ENCODE results near the gene STK17B.

The STK17B gene

DNA sequence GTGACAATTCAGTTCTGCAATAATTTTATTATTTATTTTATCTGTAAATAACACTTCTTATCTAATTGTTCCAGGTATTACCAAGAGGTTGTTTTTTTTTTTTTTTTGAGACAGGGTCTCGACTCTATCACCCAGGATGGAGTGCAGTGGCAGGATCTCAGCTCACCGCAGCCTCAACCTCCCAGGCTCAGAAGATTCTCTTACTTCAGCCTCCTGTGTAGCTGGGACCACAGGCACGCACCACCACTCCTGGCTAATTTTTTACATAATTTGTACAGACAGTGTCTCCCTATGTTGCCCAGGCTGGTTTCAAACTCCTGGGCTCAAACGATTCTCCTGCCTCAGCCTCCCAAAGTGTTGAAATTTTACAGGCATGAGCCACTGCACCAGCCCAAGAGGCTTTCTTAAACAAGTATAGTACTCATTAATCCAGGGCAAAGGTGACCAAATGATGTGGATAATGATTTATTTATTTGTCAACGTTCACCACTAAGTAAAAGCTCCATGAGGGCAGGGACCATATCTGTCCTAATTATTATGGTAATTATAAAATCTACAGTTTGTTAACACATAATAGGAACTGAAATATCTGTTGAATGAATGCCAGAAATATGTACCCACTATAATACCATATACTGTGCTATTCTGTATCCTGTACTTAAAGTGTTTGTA, 12.0 kb downstream of the STK17B start:
- Histone ChIP-seq H3K27ac (ENCODE audit: low read depth, low read length, severe bottlenecking) (no peak overlapping the region), H3K9me3 (ENCODE audit: control insufficient read depth, low read length) (no peaks in the 10 kb centered on the region)
- WGBS, 2 experiments (ENCODE audit: insufficient coverage in 2 of 2): 87 to 90% methylated on average over 3 of the region's 5 CpGs

DNA sequence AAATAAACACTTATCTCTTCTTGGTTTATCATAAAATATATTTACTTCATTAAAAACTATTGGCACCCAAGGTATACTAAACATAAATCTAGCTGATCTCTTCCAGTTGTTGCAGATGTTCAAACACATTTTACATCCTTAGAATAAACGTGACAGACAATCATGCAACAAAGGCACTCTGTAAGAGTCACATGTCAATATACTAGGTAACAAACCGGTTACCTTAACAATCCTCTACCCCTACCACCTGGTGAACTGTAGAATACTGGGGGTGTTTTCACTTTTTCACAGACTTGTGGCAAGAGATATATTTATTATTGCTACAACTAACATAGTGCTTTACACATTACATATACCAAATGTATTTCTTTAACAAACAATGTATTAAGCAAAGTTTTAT, 15.8 kb downstream of the STK17B start:
- peaks cover 52% of the 10 kb centered on the region for H3K36me3 ChIP-seq (ENCODE audit: control insufficient read depth, insufficient read depth, low read length)
- WGBS, 2 experiments (ENCODE audit: insufficient coverage in 2 of 2): 100% methylated on average over 1 of the region's 2 CpGs; no CpG with 5 or more reads in 1 of the 2 experiments

More for the DNA sequence above, 12.0 kb downstream of the STK17B start:
- peaks cover 3% of the 10 kb centered on the region for H3K4me1 ChIP-seq (ENCODE audit: control insufficient read depth, insufficient read depth, low read length, poor library complexity, severe bottlenecking)
- peaks cover 34% of the 10 kb centered on the region for H3K36me3 ChIP-seq (ENCODE audit: control insufficient read depth, insufficient read depth, low read length)
- no peak overlapping the region for H3K4me3 ChIP-seq (ENCODE audit: extremely low read depth, insufficient read depth, low read length, poor library complexity, severe bottlenecking)

DNA sequence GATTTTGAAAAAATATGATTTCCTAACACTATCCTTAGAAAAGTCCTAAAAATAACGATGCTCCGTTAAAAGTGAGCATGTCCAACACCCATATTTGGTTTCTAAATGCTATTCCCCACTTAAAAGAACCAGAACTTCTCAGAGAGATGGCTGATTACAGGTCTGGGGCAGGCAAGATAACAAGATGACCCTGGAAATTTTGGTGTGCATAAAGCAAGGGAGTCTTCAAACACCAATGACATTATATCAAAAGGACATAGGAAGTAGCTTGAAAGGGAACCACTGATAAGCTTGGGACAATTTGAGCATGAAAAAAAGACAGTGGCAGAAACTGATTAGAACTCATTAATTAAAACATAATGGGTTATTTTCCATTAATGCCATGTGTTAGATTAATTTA, 17.9 kb downstream of the STK17B start:
- WGBS, 2 experiments (ENCODE audit: insufficient coverage in 2 of 2): no CpG with 5 or more reads among the region's 2 CpGs
- H3K9me3 ChIP-seq (ENCODE audit: control insufficient read depth, low read length): no peaks in the 10 kb centered on the region
- H3K36me3 ChIP-seq (ENCODE audit: control insufficient read depth, insufficient read depth, low read length): peaks cover 54% of the 10 kb centered on the region
- H3K27ac ChIP-seq (ENCODE audit: low read depth, low read length, severe bottlenecking): no peak overlapping the region
- H3K4me3 ChIP-seq (ENCODE audit: extremely low read depth, insufficient read depth, low read length, poor library complexity, severe bottlenecking): no peak overlapping the region
- no peaks in the 10 kb centered on the region for H3K4me1 ChIP-seq (ENCODE audit: control insufficient read depth, insufficient read depth, low read length, poor library complexity, severe bottlenecking)

More for the DNA sequence above, 15.8 kb downstream of the STK17B start:
- Histone ChIP-seq H3K9me3 (ENCODE audit: control insufficient read depth, low read length) (no peaks in the 10 kb centered on the region), H3K4me1 (ENCODE audit: control insufficient read depth, insufficient read depth, low read length, poor library complexity, severe bottlenecking) (no peaks in the 10 kb centered on the region), H3K4me3 (ENCODE audit: extremely low read depth, insufficient read depth, low read length, poor library complexity, severe bottlenecking) (no peak overlapping the region), H3K27ac (ENCODE audit: low read depth, low read length, severe bottlenecking) (no peak overlapping the region)

DNA sequence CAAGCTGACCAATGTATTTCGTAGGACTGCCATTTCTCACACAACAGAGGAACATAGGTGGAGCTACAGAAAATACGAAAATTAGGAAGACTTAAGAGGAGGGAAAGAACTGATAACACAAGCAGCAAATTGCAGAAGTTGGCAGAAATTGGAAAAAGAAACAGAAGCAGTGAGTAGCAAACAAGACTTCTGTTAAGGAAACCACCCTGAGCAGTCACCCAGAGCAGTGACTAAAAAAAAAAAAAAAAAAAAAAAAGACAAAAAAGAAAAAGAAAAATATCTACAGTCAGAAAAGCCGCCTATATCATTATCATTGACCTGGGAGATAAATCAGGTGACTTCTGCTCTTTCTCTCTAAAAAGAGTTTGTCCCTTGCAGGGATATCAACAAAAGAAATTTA, 21.4 kb downstream of the STK17B start:
- H3K9me3 ChIP-seq (ENCODE audit: control insufficient read depth, low read length): no peaks in the 10 kb centered on the region
- H3K27ac ChIP-seq (ENCODE audit: low read depth, low read length, severe bottlenecking): no peak overlapping the region
- WGBS, 2 experiments (ENCODE audit: insufficient coverage in 2 of 2): 100% methylated on average over 1 of the region's 3 CpGs; no CpG with 5 or more reads in 1 of the 2 experiments
- peaks cover 66% of the 10 kb centered on the region for H3K36me3 ChIP-seq (ENCODE audit: control insufficient read depth, insufficient read depth, low read length)
- no peak overlapping the region for H3K4me3 ChIP-seq (ENCODE audit: extremely low read depth, insufficient read depth, low read length, poor library complexity, severe bottlenecking)
- no peaks in the 10 kb centered on the region for H3K4me1 ChIP-seq (ENCODE audit: control insufficient read depth, insufficient read depth, low read length, poor library complexity, severe bottlenecking)

DNA sequence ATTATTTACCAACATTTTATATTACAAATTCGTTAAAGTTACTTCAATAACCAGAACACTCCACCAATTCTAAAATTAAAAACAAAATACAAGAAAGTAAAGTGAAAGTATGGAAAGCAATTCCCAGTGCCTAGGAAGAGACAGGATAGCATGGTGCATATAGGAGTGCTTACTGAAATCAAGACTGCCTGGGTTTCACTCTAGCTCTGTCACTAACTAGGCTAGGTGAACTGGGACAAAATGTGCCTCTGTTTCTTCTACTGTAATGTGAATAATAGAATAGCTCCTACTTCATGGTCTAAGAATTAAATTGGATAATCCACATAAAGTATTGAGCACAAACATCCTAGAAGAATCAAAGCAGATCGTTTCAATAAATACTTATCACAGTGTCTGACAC, 22.6 kb downstream of the STK17B start:
- H3K4me3 ChIP-seq (ENCODE audit: extremely low read depth, insufficient read depth, low read length, poor library complexity, severe bottlenecking): no peak overlapping the region
- H3K4me1 ChIP-seq (ENCODE audit: control insufficient read depth, insufficient read depth, low read length, poor library complexity, severe bottlenecking): no peaks in the 10 kb centered on the region
- 100% methylated on average over 1 of the region's 2 CpGs; no CpG with 5 or more reads in 1 of the 2 experiments for WGBS, 2 experiments (ENCODE audit: insufficient coverage in 2 of 2)
- no peaks in the 10 kb centered on the region for H3K9me3 ChIP-seq (ENCODE audit: control insufficient read depth, low read length)
- peaks cover 63% of the 10 kb centered on the region for H3K36me3 ChIP-seq (ENCODE audit: control insufficient read depth, insufficient read depth, low read length)
- no peak overlapping the region for H3K27ac ChIP-seq (ENCODE audit: low read depth, low read length, severe bottlenecking)

DNA sequence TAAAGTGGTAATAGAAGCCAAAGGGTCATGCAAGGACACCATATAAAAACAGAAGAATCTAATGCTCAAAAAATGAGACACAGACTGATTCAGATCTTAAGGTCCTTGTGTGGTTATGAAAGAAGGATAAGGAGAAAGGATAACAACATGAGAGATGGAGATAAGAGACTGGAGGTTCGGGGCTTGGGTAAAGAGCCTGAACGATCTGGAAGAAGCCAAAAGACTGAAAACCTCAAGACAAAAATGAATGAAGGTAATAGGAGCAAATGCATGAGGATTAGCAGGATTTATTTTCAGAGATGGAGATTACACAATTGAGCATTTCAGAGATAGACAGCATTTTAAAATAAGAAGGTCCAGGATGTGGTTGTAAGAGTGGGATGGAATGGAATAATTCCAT, 26.1 kb downstream of the STK17B start:
- H3K36me3 ChIP-seq (ENCODE audit: control insufficient read depth, insufficient read depth, low read length): peaks cover 67% of the 10 kb centered on the region
- no peak overlapping the region for H3K27ac ChIP-seq (ENCODE audit: low read depth, low read length, severe bottlenecking)
- WGBS, 2 experiments (ENCODE audit: insufficient coverage in 2 of 2): 88% methylated on average over 2 of the region's 2 CpGs
- no peak overlapping the region for H3K4me3 ChIP-seq (ENCODE audit: extremely low read depth, insufficient read depth, low read length, poor library complexity, severe bottlenecking)
- H3K4me1 ChIP-seq (ENCODE audit: control insufficient read depth, insufficient read depth, low read length, poor library complexity, severe bottlenecking): no peaks in the 10 kb centered on the region
- no peaks in the 10 kb centered on the region for H3K9me3 ChIP-seq (ENCODE audit: control insufficient read depth, low read length)

DNA sequence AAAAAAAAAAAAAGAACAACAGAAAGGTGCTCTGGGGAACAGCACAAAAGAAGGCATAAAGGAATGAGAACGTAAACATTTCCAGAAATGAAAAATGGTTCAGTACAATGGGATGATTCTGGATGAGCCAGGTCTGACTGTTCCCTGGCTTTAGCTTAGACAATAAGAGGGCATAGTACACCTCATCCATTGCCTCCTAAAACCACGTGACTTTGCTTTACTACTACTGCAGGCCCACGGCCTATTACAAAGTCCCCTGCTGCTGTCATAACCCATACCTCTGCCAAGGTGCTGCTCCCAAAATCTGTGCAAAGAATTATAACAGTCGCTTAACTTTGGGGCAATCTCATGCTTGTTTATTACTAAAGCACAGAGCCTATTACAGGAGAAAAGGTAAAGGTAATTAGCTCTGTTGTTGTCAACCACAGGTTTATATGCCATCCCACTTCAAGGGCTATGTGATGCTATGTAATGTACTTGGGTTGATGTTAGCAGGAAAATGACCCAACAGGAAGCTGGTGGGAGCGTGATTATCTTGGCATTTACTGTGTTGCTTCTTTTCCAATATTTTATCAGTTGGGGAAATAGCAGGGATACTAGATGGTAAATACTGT, 26.8 kb downstream of the STK17B start:
- H3K4me1 ChIP-seq (ENCODE audit: control insufficient read depth, insufficient read depth, low read length, poor library complexity, severe bottlenecking): no peaks in the 10 kb centered on the region
- no peaks in the 10 kb centered on the region for H3K9me3 ChIP-seq (ENCODE audit: control insufficient read depth, low read length)
- H3K36me3 ChIP-seq (ENCODE audit: control insufficient read depth, insufficient read depth, low read length): peaks cover 72% of the 10 kb centered on the region
- WGBS, 2 experiments (ENCODE audit: insufficient coverage in 2 of 2): 93 to 96% methylated on average over 3 to 4 of the region's 5 CpGs
- no peak overlapping the region for H3K4me3 ChIP-seq (ENCODE audit: extremely low read depth, insufficient read depth, low read length, poor library complexity, severe bottlenecking)
- H3K27ac ChIP-seq (ENCODE audit: low read depth, low read length, severe bottlenecking): no peak overlapping the region

DNA sequence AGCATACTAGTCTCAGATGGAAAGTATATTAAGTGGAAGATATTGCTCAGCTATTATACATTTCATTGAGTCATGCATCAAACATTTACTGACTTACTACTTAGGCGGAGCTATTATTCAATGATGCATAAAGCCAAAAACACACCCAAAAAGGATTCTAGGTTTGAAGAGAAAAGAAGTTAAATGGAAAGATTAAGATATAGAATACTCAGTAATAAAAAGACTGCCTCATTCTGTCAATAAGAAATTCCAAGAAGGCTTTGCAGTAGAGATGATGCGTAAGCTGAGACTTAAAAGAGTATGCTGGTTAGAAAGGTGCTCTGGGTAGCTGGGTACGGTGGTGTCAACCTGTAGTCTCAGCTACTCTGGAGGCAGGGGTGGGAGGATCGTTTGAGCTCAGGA, 27.6 kb downstream of the STK17B start:
- no CpG with 5 or more reads among the region's 4 CpGs for WGBS, 2 experiments (ENCODE audit: insufficient coverage in 2 of 2)
- no peaks in the 10 kb centered on the region for H3K9me3 ChIP-seq (ENCODE audit: control insufficient read depth, low read length)
- no peak overlapping the region for H3K4me3 ChIP-seq (ENCODE audit: extremely low read depth, insufficient read depth, low read length, poor library complexity, severe bottlenecking)
- H3K36me3 ChIP-seq (ENCODE audit: control insufficient read depth, insufficient read depth, low read length): peaks cover 72% of the 10 kb centered on the region
- no peaks in the 10 kb centered on the region for H3K4me1 ChIP-seq (ENCODE audit: control insufficient read depth, insufficient read depth, low read length, poor library complexity, severe bottlenecking)
- no peak overlapping the region for H3K27ac ChIP-seq (ENCODE audit: low read depth, low read length, severe bottlenecking)

DNA sequence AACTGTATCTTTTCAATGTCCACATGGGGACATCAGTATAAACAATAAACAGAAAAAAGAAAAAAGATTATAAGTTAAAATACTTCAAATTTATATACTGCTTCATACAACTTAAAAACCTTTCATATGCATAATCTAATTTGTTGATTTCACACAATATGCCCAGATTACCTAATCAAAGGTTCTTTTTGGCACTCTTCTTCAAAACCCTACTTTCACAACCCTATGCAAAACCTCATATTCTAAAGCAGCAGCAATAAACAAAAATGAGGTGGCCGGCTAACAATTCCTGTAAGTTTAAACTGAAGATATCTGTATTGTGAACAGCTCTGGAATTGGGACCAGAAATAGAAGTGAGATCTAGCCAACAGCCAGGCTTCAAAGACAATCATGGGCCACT, 28.6 kb downstream of the STK17B start:
- Histone ChIP-seq H3K9me3 (ENCODE audit: control insufficient read depth, low read length) (no peaks in the 10 kb centered on the region), H3K27ac (ENCODE audit: low read depth, low read length, severe bottlenecking) (no peak overlapping the region), H3K4me1 (ENCODE audit: control insufficient read depth, insufficient read depth, low read length, poor library complexity, severe bottlenecking) (no peaks in the 10 kb centered on the region), H3K4me3 (ENCODE audit: extremely low read depth, insufficient read depth, low read length, poor library complexity, severe bottlenecking) (no peak overlapping the region), H3K36me3 (ENCODE audit: control insufficient read depth, insufficient read depth, low read length) (peaks cover 72% of the 10 kb centered on the region)
- WGBS, 2 experiments (ENCODE audit: insufficient coverage in 2 of 2): no CpG with 5 or more reads among the region's 1 CpG

DNA sequence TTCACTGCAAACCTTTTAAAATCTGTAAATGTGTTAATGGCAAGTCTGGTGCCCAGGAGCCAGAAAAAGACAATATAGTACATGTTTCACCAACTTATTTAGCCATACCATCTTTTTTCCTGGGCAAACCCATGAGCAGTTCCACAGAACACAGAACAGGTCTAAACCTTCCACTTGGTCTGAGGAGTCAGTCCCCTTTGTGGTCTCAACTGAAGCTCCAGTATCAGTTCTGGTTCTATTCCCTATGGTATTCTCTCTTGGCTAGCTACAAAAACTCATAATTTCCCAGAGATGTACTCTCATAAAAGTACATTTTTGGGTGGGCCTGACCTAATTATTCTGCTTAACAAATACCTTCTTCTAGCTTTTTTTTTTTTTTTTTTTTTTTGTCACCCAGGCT, 31.2 kb downstream of the STK17B start:
- no peaks in the 10 kb centered on the region for H3K9me3 ChIP-seq (ENCODE audit: control insufficient read depth, low read length)
- no peak overlapping the region for H3K27ac ChIP-seq (ENCODE audit: low read depth, low read length, severe bottlenecking)
- H3K36me3 ChIP-seq (ENCODE audit: control insufficient read depth, insufficient read depth, low read length): peaks cover 81% of the 10 kb centered on the region
- no peaks in the 10 kb centered on the region for H3K4me1 ChIP-seq (ENCODE audit: control insufficient read depth, insufficient read depth, low read length, poor library complexity, severe bottlenecking)
- H3K4me3 ChIP-seq (ENCODE audit: extremely low read depth, insufficient read depth, low read length, poor library complexity, severe bottlenecking): no peak overlapping the region

DNA sequence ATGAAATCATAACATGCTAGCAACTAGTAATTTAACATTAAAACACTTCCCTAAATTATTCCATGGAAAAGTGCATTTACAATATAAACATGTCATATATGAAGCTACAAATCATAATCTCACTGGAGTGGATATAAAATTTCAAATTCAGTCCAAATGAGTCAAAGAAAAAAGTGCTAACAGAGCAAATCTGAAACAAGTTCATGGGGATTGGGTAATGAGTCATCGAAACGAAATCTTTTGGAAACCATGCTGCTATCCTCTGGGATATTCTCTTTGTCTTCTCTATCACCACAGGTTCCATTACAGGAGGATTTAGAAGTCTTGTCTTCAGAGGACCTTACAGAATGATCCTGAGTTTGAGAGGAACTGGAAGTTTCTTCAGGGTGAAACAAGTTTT, 34.1 kb downstream of the STK17B start:
- Histone ChIP-seq H3K9me3 (ENCODE audit: control insufficient read depth, low read length) (peaks cover 15% of the 10 kb centered on the region), H3K36me3 (ENCODE audit: control insufficient read depth, insufficient read depth, low read length) (peaks cover 76% of the 10 kb centered on the region), H3K4me3 (ENCODE audit: extremely low read depth, insufficient read depth, low read length, poor library complexity, severe bottlenecking) (no peak overlapping the region), H3K27ac (ENCODE audit: low read depth, low read length, severe bottlenecking) (no peak overlapping the region), H3K4me1 (ENCODE audit: control insufficient read depth, insufficient read depth, low read length, poor library complexity, severe bottlenecking) (no peaks in the 10 kb centered on the region)
- WGBS, 2 experiments (ENCODE audit: insufficient coverage in 2 of 2): 60% methylated on average over 1 of the region's 2 CpGs; no CpG with 5 or more reads in 1 of the 2 experiments

Data from mesodermal cell (in vitro differentiated cells).